GM12878 (cell line): Measurements from ENCODE around the gene GPC5. TPM values are rescaled to one million over a fixed set of nuclear protein-coding genes. Genes with fewer than 3 reads are reported as not detected.

Experiments used
- ATAC-seq: fragments of 200-7000 bp; cut with Tn5 transposase; 3 replicates; pipeline ENCODE4 v1.9.1; 2020; ENCODE audit warnings: mild to moderate bottlenecking, moderate library complexity
- BruUV-seq: library from RNA; stranded (reverse); fragments of 400-500 nt; replicated peaks from 2 replicates; lab custom pipeline; 2021; lab: Mats Ljungman, UMichigan
- CTCF ChIA-PET: fragments of 300-600 bp; sonication (Branson Sonifier 250); formaldehyde crosslinking; extraction: SDS; loops from one replicate; lab custom pipeline; 2021; ENCODE audit warnings: inconsistent platforms; lab: Yijun Ruan, JAX
- POLR2A ChIA-PET: fragments of 350-600 bp; formaldehyde crosslinking; extraction: SDS; loops from one replicate; lab custom pipeline; 2021; ENCODE audit warnings: inconsistent platforms; lab: Charles Lee
- RAD21 ChIA-PET: fragments of 300-600 bp; sonication (Branson Sonifier 250); formaldehyde crosslinking; loops from one replicate; lab custom pipeline; 2023; ENCODE audit warnings: antibody characterized with exemption; ENCODE audit not compliant: unreplicated experiment; lab: Charles Lee
- SMC1A ChIA-PET: fragments of 300-600 bp; sonication (Branson Sonifier 250); formaldehyde crosslinking; loops from one replicate; lab custom pipeline; 2023; ENCODE audit not compliant: unreplicated experiment, uncharacterized antibody; lab: Charles Lee
- DNase-seq: peaks from one replicate; pipeline ENCODE4 v3.0.0-alpha.2; 2011; ENCODE audit warnings: low read depth, low spot score
- FAIRE-seq: peaks from 3 replicates; lab custom pipeline; 2011; peaks lifted over from hg19 to GRCh38; lab: Jason Lieb, UNC
- H2AFZ ChIP-seq: 2 replicates; pipeline ENCODE4 v1.6.0; 2011; ENCODE audit warnings: low read depth, low read length, control low read depth; ENCODE audit not compliant: control insufficient read depth
- H3K27ac ChIP-seq: 2 replicates; pipeline ENCODE4 v1.5.1; 2011; ENCODE audit warnings: control low read depth; ENCODE audit not compliant: control insufficient read depth, insufficient read depth
- H3K27me3 ChIP-seq, 2 experiments: replicated peaks in 1 of 2; 2 replicates each; pipeline versions ENCODE4 v1.6.0 to v1.6.1; 2011; ENCODE audit warnings: low read length in 1 of 2; ENCODE audit not compliant: control insufficient read depth in 2 of 2, insufficient read depth in 2 of 2
- H3K36me3 ChIP-seq, 2 experiments: 2 replicates each; pipeline ENCODE4 v1.5.1; 2011; ENCODE audit warnings: low read length in 1 of 2; ENCODE audit not compliant: control insufficient read depth in 2 of 2, insufficient read depth in 2 of 2
- H3K4me1 ChIP-seq: 2 replicates; pipeline ENCODE4 v1.6.1; 2011; ENCODE audit warnings: mild to moderate bottlenecking, low read length, moderate library complexity, mixed read lengths; ENCODE audit not compliant: control insufficient read depth, insufficient read depth
- H3K4me2 ChIP-seq: 2 replicates; pipeline ENCODE4 v1.6.0; 2011; ENCODE audit warnings: control low read depth; ENCODE audit not compliant: control insufficient read depth, insufficient read depth
- H3K4me3 ChIP-seq: fragments of 200-600 bp; sonication (generic); 2 replicates; pipeline ENCODE4 v1.5.1; 2016
- H3K79me2 ChIP-seq: 2 replicates; pipeline ENCODE4 v1.6.0; 2011; ENCODE audit warnings: low read length; ENCODE audit not compliant: control insufficient read depth, insufficient read depth
- H3K9ac ChIP-seq: 2 replicates; pipeline ENCODE4 v1.8.0; 2011; ENCODE audit warnings: low read length, control low read depth, mixed read lengths; ENCODE audit not compliant: control insufficient read depth, insufficient read depth
- H3K9me3 ChIP-seq: replicated peaks from 3 replicates; pipeline ENCODE4 v1.5.1; 2011; ENCODE audit warnings: mild to moderate bottlenecking, low read length; ENCODE audit not compliant: control insufficient read depth, insufficient read depth
- H4K20me1 ChIP-seq: 2 replicates; pipeline ENCODE4 v1.6.0; 2011; ENCODE audit not compliant: control insufficient read depth, insufficient read depth
- BMI1 ChIP-seq: fragments of 450-650 bp; IDR thresholded peaks from 2 replicates; pipeline ENCODE4 v1.6.1; 2016; ENCODE audit warnings: mild to moderate bottlenecking, moderate library complexity, borderline replicate concordance
- BRCA1 ChIP-seq: IDR thresholded peaks from 2 replicates; pipeline ENCODE4 v1.6.1; 2011; ENCODE audit warnings: low read depth, low read length, improper control_type of control experiment
- E4F1 ChIP-seq: fragments of 450-650 bp; IDR thresholded peaks from 2 replicates; pipeline ENCODE4 v1.6.1; 2018; ENCODE audit warnings: borderline replicate concordance, mild to moderate bottlenecking; ENCODE audit not compliant: partially characterized antibody
- HCFC1 ChIP-seq: fragments of 150-350 bp; IDR thresholded peaks from 2 replicates; pipeline ENCODE4 v1.6.1; 2014; ENCODE audit warnings: low read length
- IKZF1 ChIP-seq: fragments of 450-650 bp; conservative IDR thresholded peaks from 2 replicates; pipeline ENCODE4 v1.6.1; 2017; ENCODE audit warnings: antibody characterized with exemption, mild to moderate bottlenecking
- IRF3 ChIP-seq: fragments of 450-650 bp; IDR thresholded peaks from 2 replicates; pipeline ENCODE4 v1.6.1; 2014; ENCODE audit warnings: mild to moderate bottlenecking
- IRF5 ChIP-seq: fragments of 450-650 bp; IDR thresholded peaks from 2 replicates; pipeline ENCODE4 v1.6.1; 2017; ENCODE audit warnings: borderline replicate concordance
- NFIC ChIP-seq: IDR thresholded peaks from 2 replicates; pipeline ENCODE4 v1.6.1; 2012; ENCODE audit warnings: low read depth, mild to moderate bottlenecking, inconsistent platforms, low read length, moderate library complexity
- NFYB ChIP-seq: IDR thresholded peaks from 2 replicates; pipeline ENCODE4 v1.6.1; 2011; ENCODE audit warnings: low read depth, mild to moderate bottlenecking, low read length, improper control_type of control experiment, moderate library complexity; ENCODE audit not compliant: insufficient read depth
- REST ChIP-seq: IDR thresholded peaks from 2 replicates; pipeline ENCODE4 v1.6.1; 2012; ENCODE audit warnings: mild to moderate bottlenecking, low read depth, low read length
- RFX5 ChIP-seq: IDR thresholded peaks from 2 replicates; pipeline ENCODE4 v1.6.1; 2011; ENCODE audit warnings: low read depth, low read length, improper control_type of control experiment
- SMAD5 ChIP-seq: IDR thresholded peaks from 2 replicates; pipeline ENCODE4 v1.6.1; 2016; ENCODE audit warnings: antibody characterized with exemption, low read depth
- SMC3 ChIP-seq: IDR thresholded peaks from 2 replicates; pipeline ENCODE4 v1.6.1; 2011; ENCODE audit warnings: low read length, improper control_type of control experiment, borderline replicate concordance
- SPI1 ChIP-seq: IDR thresholded peaks from 2 replicates; pipeline ENCODE4 v1.6.1; 2011; ENCODE audit warnings: low read depth, mild to moderate bottlenecking, low read length, moderate library complexity, borderline replicate concordance; ENCODE audit not compliant: insufficient read depth
- SREBF2 ChIP-seq: IDR thresholded peaks from 2 replicates; pipeline ENCODE4 v1.6.1; 2012; ENCODE audit warnings: mild to moderate bottlenecking, low read length
- USF1 ChIP-seq: IDR thresholded peaks from 2 replicates; pipeline ENCODE4 v1.6.1; 2011; ENCODE audit warnings: borderline replicate concordance, low read depth, mild to moderate bottlenecking, moderate library complexity, mixed read lengths, low read length; ENCODE audit not compliant: insufficient read depth; ENCODE audit errors: extremely low read length
- WGBS: methylation state at CpG from one replicate; pipeline ENCODE4 v1.1.6; 2016; ENCODE audit warnings: low lambda C conversion rate; ENCODE audit not compliant: insufficient replicate concordance, insufficient coverage; ENCODE audit errors: missing lambda C conversion rate; 5-methylcytosine and 5-hydroxymethylcytosine counted together
- in situ Hi-C: fragments of 300-500 bp; cut with MboI; formaldehyde crosslinking; loops from 9 replicates; pipeline ENCODE4 v1.14.3; 2018; ENCODE audit warnings: mixed read lengths
- intact Hi-C: fragments of 100-400 bp; cut with micrococcal nuclease; formaldehyde crosslinking; loops from one replicate; pipeline ENCODE4 v1.14.2; 2022; ENCODE audit not compliant: unreplicated experiment
- polyA plus RNA-seq, 11 experiments: library from polyadenylated mRNA; depleted of rRNA in 4 of 11; unstranded in 6 of 11; stranded (reverse) in 5 of 11; fragments of >200 nt; fragmentation: Nextera tagmentation in 4 of 11; fragmentation: Illumina TruSeq in 1 of 11; extraction: Ambion mirVana in 4 of 11; extraction: Trizol in 1 of 11; gene quantifications; 1 replicate in 1 of 11; 2 replicates in 10 of 11; pipeline versions ENCODE4 v1.2.1 to v1.2.3, GENCODE V29; 2011 to 2016; ENCODE audit warnings: inconsistent platforms in 2 of 11, missing spikeins in 2 of 11, low read depth in 1 of 11
- total RNA-seq, 4 experiments: library from RNA; depleted of rRNA in 3 of 4; stranded (reverse); fragments of >200 nt in 3 of 4; fragmentation: Illumina TruSeq in 1 of 4; extraction: Trizol in 1 of 4; gene quantifications; 2 replicates each; pipeline versions ENCODE4 v1.2.1 to v1.2.3, GENCODE V29; 2013 to 2021

Gene GPC5
- total and polyA plus RNA-seq, 10 of the 15 experiments (the other 5 are each of a cell fraction or from before 2014, with no cell fraction given), result 0.05 to 0.87 (median 0.44) TPM; not detected in 1

- Histone ChIP-seq H4K20me1 (no peaks in the 10 kb centered on the region), H3K27ac (no peak overlapping the region), H3K27me3 (no peaks in the 10 kb centered on the region), H2AFZ (no peak overlapping the region), H3K4me2 (no peak overlapping the region), H3K4me3 (no peak overlapping the region), H3K9me3 (no peaks in the 10 kb centered on the region), H3K4me1 (no peaks in the 10 kb centered on the region), H3K36me3 (no peaks in the 10 kb centered on the region), H3K9ac (no peak overlapping the region), H3K79me2 (no peaks in the 10 kb centered on the region)
- ChIA-PET CTCF (no interaction called here), SMC1A (no interaction called here), POLR2A (no interaction called here), RAD21 (no interaction called here)
- 0% methylated on average over 1 of the region's 1 CpG for WGBS
- intact Hi-C loops (no loop called here), in situ Hi-C loops (no loop called here)
- no peak for FAIRE-seq
- DNase-seq, result no peak
- no peak for ATAC-seq
- no TSS peak for BruUV-seq
- TF ChIP-seq IRF3, result no peak
- TF ChIP-seq NFIC, result no peak
- TF ChIP-seq RFX5, result no peak
- TF ChIP-seq BMI1, result no peak
- no peak for TF ChIP-seq IKZF1
- no peak for TF ChIP-seq BRCA1
- no peak for TF ChIP-seq SREBF2
- no peak for TF ChIP-seq HCFC1
- TF ChIP-seq SMC3, result no peak
- TF ChIP-seq IRF5, result no peak
- TF ChIP-seq REST, result no peak
- no peak for TF ChIP-seq E4F1
- TF ChIP-seq USF1, result no peak
- no peak for TF ChIP-seq SPI1
- TF ChIP-seq SMAD5, result no peak
- TF ChIP-seq NFYB, result no peak
Observed at GRCh38 chr13:92549276-92549675, 1150.9 kb downstream of the GPC5 start.
